Upper lobe of left lung (tissue), 6 donors: ENCODE measurements around the gene KLHDC8A. TPM values are rescaled to one million over a fixed set of nuclear protein-coding genes. Genes with fewer than 3 reads are reported as not detected.
"Not testable (repeated sequence)": the region's sequence is repeated elsewhere in the genome, so short reads cannot be mapped to it uniquely, and the experiment has no call there.

Experiments
- ATAC-seq, 2 donors: fragments of 200-7000 bp; cut with Tn5 transposase; one replicate each; pipeline ENCODE4 v1.9.1; 2022; ENCODE audit warnings: mild to moderate bottlenecking in 2 of 2, moderate library complexity in 2 of 2; ENCODE audit not compliant: low FRiP score in 2 of 2
- DNase-seq, 2 donors: peaks; one replicate each; pipeline ENCODE4 v3.0.0-alpha.2; 2019 to 2020
- H3K27ac ChIP-seq, 4 donors: fragments of 200-600 bp; sonication (generic); one replicate each; pipeline ENCODE4 v1.5.1; 2016 to 2019
- H3K27me3 ChIP-seq, 4 donors: fragments of 200-600 bp; sonication (generic); one replicate each; pipeline ENCODE4 v1.5.1; 2017 to 2019
- H3K36me3 ChIP-seq, 4 donors: fragments of 200-600 bp; sonication (generic); one replicate each; pipeline ENCODE4 v1.5.1; 2016 to 2019
- H3K4me1 ChIP-seq, 4 donors: fragments of 200-600 bp; sonication (generic); one replicate each; pipeline ENCODE4 v1.5.1; 2018 to 2019
- H3K4me3 ChIP-seq, 4 donors: fragments of 200-600 bp; sonication (generic); one replicate each; pipeline ENCODE4 v1.5.1; 2017 to 2019; ENCODE audit warnings: mild to moderate bottlenecking in 2 of 4, moderate library complexity in 1 of 4
- H3K9me3 ChIP-seq, 4 donors: fragments of 200-600 bp; sonication (generic); one replicate each; pipeline ENCODE4 v1.5.1; 2018 to 2019
- CTCF ChIP-seq, 6 experiments: fragments of 450-650 bp in 4 of 6; fragments of 200-600 bp in 2 of 6; sonication (generic) in 2 of 6; IDR thresholded peaks; one replicate each; pipeline ENCODE4 v1.5.1; 2016 to 2019; ENCODE audit warnings: antibody characterized with exemption in 6 of 6
- EP300 ChIP-seq, 4 donors: sonication (generic); formaldehyde crosslinking; IDR thresholded peaks; one replicate each; pipeline ENCODE4 v1.5.1; 2017; ENCODE audit warnings: antibody characterized with exemption in 4 of 4, control low read depth in 2 of 4
- POLR2A ChIP-seq, 4 donors: fragments of 450-650 bp; IDR thresholded peaks; one replicate each; pipeline ENCODE4 v1.5.1; 2016 to 2017; ENCODE audit warnings: antibody characterized with exemption in 4 of 4, mild to moderate bottlenecking in 2 of 4
- POLR2AphosphoS5 ChIP-seq, 2 donors: sonication (generic); formaldehyde crosslinking; IDR thresholded peaks; one replicate each; pipeline ENCODE4 v1.5.1; 2017; ENCODE audit warnings: antibody characterized with exemption in 2 of 2
- WGBS, 2 donors: methylation state at CpG; one replicate each; pipeline ENCODE4 v1.1.5; 2017 to 2018; 5-methylcytosine and 5-hydroxymethylcytosine counted together
- total RNA-seq, 6 donors: library from RNA; depleted of rRNA in 4 of 6; stranded (reverse); fragments of >200 nt in 4 of 6; gene quantifications; one replicate each; pipeline versions ENCODE4 v1.1.0 to v1.2.1, GENCODE V29; 2016 to 2021
- donor health status: DM: no; HTN: no; CAD: no; lungs with moderate emphysema.
- donor health status: DM: no; HTN: yes; CAD: no; lungs with severe emphysema.

KLHDC8A gene
- total RNA-seq, 6 donors from 2014 or later = 0.34 to 1.7 (median 0.37) TPM; not detected in 3

GRCh38 chr1:205368478-205368877 lies 11.8 kb upstream of the KLHDC8A start:
- WGBS, 2 donors = 94 to 98% methylated on average over 6 of the region's 6 CpGs
- Histone ChIP-seq H3K4me1 (peaks cover under 1 to 6% (median 5%) of the 10 kb centered on the region in 4 donors), H3K27me3 (no peaks in the 10 kb centered on the region), H3K4me3 (no peak overlapping the region), H3K36me3 (no peaks in the 10 kb centered on the region), H3K9me3 (no peaks in the 10 kb centered on the region), H3K27ac (no peak overlapping the region)
- ATAC-seq = no peak
- TF ChIP-seq CTCF (IDR thresholded peaks at IDR 0.05) (no peak), EP300 (IDR thresholded peaks at IDR 0.05) (no peak), POLR2A (IDR thresholded peaks at IDR 0.05) (no peak), POLR2AphosphoS5 (IDR thresholded peaks at IDR 0.05) (no peak)
- DNase-seq = no peak

GRCh38 chr1:205365945-205366463 lies 9.3 kb upstream of the KLHDC8A start:
- DNase-seq = no peak
- no peak for TF ChIP-seq EP300 (IDR thresholded peaks at IDR 0.05)
- TF ChIP-seq CTCF (IDR thresholded peaks at IDR 0.05) = no peak
- TF ChIP-seq POLR2AphosphoS5 (IDR thresholded peaks at IDR 0.05) = no peak
- TF ChIP-seq POLR2A (IDR thresholded peaks at IDR 0.05) = no peak
- Histone ChIP-seq H3K4me3 (no peak overlapping the region), H3K36me3 (no peaks in the 10 kb centered on the region), H3K27ac (no peak overlapping the region), H3K27me3 (no peaks in the 10 kb centered on the region), H3K9me3 (no peaks in the 10 kb centered on the region), H3K4me1 (no peaks in the 10 kb centered on the region)
- WGBS, 2 donors = 36 to 44% methylated on average over 7 to 8 of the region's 8 CpGs
- no peak for ATAC-seq

- H3K9me3 ChIP-seq, H3K4me1 ChIP-seq, H3K36me3 ChIP-seq, ATAC-seq, H3K27ac ChIP-seq, DNase-seq, H3K27me3 ChIP-seq, H3K4me3 ChIP-seq: not testable (repeated sequence)
- 87 to 90% methylated on average over 8 of the region's 8 CpGs for WGBS, 2 donors
Observed at GRCh38 chr1:205365086-205365485, 8.4 kb upstream of the KLHDC8A start.

GRCh38 chr1:205360891-205361290 lies 4.2 kb upstream of the KLHDC8A start:
- no peaks in the 10 kb centered on the region for H3K27me3 ChIP-seq
- WGBS, 2 donors = 52 to 77% methylated on average over 4 of the region's 4 CpGs
- no peak for DNase-seq
- H3K9me3 ChIP-seq = no peaks in the 10 kb centered on the region
- no peaks in the 10 kb centered on the region for H3K4me1 ChIP-seq
- ATAC-seq = no peak
- H3K27ac ChIP-seq = no peak overlapping the region
- H3K36me3 ChIP-seq = no peaks in the 10 kb centered on the region
- TF ChIP-seq POLR2AphosphoS5 (IDR thresholded peaks at IDR 0.05) = no peak
- TF ChIP-seq CTCF (IDR thresholded peaks at IDR 0.05) = no peak
- no peak for TF ChIP-seq POLR2A (IDR thresholded peaks at IDR 0.05)
- TF ChIP-seq EP300 (IDR thresholded peaks at IDR 0.05) = no peak
- no peak overlapping the region for H3K4me3 ChIP-seq

- no peaks in the 10 kb centered on the region for H3K36me3 ChIP-seq
- no peak for TF ChIP-seq POLR2A (IDR thresholded peaks at IDR 0.05)
- no peak for TF ChIP-seq CTCF (IDR thresholded peaks at IDR 0.05)
- TF ChIP-seq POLR2AphosphoS5 (IDR thresholded peaks at IDR 0.05) = no peak
- no peak for TF ChIP-seq EP300 (IDR thresholded peaks at IDR 0.05)
- no peaks in the 10 kb centered on the region for H3K27me3 ChIP-seq
- ATAC-seq (no peak), DNase-seq (peak in 1 of 2 donors; percentile 30)
- H3K4me1 ChIP-seq = peaks cover 0 to 2% (median 0%) of the 10 kb centered on the region in 4 donors
- no peak overlapping the region for H3K27ac ChIP-seq
- no peaks in the 10 kb centered on the region for H3K9me3 ChIP-seq
- H3K4me3 ChIP-seq = no peak overlapping the region
- WGBS, 2 donors = 66 to 80% methylated on average over 11 of the region's 11 CpGs
Observed at GRCh38 chr1:205359771-205360565, 3.2 kb upstream of the KLHDC8A start.
